NCI-H1092 (cell line): ENCODE data around the gene VMP1.
"Not testable (repeated sequence)": the region's sequence is repeated elsewhere in the genome, so short reads cannot be mapped to it uniquely, and the experiment has no call there.

ENCODE experiments used
- DNase-seq: peaks from one replicate; lab custom pipeline; 2025; lab: John Stamatoyannopoulos, UW

The VMP1 gene

GRCh38 chr17:59811209-59811608 lies 103.8 kb downstream of the VMP1 start:
- DNase-seq, result no peak

DNA sequence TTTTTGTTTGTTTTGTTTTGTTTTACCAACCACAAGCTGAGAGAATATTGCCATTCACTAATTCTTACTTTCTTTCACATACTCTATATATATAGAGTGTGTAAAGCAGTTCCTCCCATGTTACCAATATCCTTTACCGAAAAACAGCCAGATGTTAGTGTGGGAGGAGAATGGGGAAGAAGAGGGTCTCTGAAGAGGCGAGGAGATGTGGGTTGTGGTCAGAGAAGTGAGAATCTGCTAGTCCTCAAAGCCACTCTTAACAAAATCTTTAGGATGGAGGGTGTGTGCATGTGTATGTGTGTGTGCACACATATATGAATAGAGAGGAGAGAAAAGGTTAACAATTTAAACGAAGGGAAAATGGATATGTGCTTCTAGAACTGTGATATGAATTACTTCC lies 104.7 kb downstream of the VMP1 start:
- DNase-seq, result no peak

- DNase-seq, result no peak
Measured at GRCh38 chr17:59814276-59814675, 106.8 kb downstream of the VMP1 start.

DNA sequence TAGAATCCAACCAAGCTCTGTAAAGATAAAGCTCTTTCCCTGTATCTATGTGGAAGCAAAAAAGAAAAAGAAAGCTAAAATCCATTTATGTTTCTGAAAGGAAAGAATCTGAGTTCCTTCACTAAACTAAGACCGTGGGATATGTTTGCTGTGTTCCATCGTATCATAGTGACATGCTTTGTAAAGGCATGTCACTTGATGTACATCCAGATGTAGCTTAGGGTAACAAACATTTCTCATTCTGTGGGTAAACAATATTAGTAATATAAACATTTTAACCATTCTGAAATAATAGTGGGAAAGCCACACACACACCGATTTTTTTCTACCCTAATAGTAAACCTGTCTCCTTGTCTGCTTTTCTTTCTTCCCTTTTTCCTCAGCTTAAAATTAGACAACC lies 107.2 kb downstream of the VMP1 start:
- DNase-seq, result no peak

DNA sequence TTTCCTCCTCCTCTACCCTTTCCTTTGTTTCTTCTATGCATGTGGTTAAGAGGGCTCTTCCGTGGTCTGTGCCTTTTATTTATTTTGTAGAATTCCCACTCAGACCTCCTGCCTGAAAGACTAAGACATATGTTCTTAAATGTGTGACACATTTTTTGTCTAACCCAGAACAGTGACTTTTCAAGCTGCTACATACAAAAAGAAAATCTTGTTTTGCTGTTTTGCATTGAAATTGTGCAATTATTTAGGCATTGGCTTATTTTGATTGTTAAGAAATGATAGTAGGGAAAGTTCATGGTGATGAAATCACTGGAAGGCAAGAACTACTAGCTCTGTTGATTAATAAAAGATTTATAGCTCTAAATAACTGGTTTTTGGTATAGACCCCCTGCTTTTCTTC lies 108.5 kb downstream of the VMP1 start:
- DNase-seq, result no peak

GRCh38 chr17:59825533-59826322 lies 118.3 kb downstream of the VMP1 start:
- no peak for DNase-seq

DNA sequence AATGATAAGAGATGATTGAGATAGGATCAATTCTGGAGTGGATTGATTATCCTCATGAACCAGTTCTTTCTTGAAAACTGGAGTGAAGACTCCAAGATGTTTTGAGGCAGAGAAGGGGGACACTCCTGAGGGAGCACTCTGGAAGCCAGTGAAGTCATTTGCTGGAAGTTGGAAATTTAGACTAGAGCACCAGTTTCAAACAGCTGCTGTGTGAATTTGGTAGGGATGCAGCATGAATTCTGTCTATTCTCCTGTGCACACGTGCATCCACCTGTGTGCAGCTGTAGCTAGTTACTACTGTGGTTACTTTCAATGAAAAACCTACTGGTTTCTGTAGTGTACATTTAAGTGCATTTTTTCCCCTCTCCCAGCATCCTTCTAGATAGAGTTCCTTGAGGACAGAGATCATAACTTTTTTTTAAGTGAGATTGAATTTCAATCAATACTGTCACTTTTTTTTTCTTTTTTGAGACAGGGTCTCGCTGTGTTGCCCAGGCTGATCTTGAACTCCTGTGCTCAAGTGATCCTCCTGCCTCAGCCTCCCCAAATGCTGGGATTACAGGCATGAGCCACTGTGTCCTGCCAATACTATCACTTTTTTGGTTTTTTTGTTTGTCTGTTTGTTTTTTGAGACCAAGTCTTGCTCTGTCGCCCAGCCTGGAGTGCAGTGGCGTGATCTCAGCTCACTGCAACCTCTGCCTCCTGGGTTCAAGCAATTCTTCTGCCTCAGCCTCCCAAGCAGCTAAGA lies 119.4 kb downstream of the VMP1 start:
- DNase-seq, result no peak

GRCh38 chr17:59827721-59828477 lies 120.4 kb downstream of the VMP1 start:
- DNase-seq, result no peak

DNA sequence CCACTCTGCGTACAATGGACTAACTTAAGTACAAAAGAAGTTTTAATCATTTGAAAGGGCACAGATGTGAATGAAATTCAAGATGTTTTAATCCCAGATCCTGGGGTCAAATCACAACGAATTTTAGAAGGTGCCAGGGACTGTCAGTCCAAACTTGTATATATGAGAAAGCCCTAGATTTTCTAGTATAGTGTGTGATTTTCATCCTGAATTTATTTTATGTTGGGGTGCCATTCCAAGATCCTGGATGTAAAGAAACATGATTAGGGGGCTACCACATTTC lies 121.0 kb downstream of the VMP1 start:
- no peak for DNase-seq

DNA sequence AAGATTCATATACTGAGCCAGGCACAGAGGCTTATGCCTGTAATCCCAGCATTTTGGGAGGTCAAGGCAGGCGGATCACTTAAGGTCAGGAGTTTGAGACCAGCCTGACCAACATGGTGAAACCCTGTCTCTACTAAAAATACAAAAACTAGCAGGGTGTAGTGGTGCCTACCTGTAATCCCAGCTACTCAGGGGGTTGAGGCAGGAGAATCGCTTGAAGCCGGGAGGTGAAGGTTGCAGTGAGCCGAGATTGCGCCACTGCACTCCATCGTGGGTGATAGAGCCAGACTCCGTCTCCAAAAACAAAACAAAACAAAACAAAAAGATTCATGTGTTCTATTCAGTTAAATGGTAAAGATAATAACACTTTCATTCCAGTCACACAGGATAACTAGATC lies 121.4 kb downstream of the VMP1 start:
- not testable (repeated sequence) for DNase-seq

DNA sequence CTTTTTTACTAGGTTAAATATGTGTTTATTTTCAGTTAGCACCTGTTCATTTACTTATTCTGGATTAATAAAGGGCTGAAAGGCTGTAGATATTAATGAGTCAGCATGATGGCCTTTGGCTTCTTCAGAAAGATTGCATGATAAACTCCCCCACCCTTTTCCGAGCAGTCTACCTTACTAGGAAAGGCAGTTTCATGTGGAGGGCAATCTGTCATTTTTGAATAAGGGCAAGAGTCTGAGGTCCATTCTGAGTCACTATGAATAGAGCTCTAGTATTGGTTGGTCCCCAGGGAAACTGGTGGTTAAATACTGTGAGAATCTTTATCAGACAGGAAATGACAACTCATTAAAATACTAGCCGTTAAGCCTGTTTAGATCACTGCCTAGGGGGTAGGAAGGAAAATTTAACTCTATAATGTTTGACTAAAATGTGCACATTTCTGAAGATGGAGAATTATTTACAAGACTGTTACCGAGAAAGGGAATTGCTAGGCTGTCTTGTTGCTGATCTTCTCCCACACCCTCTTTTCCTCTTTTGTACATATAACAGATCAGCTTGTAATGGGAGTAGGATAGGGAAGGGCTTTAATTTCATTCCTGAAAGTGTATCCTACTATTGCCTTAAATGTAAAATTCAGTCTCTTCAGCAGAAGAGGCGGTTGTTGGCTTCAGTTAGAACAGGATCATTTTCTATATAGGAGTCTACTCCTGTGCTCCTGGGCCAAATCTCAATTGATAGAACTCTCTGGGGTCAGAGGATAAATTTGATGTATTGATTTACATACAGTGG lies 122.0 kb downstream of the VMP1 start:
- DNase-seq, result peak; percentile 63

DNA sequence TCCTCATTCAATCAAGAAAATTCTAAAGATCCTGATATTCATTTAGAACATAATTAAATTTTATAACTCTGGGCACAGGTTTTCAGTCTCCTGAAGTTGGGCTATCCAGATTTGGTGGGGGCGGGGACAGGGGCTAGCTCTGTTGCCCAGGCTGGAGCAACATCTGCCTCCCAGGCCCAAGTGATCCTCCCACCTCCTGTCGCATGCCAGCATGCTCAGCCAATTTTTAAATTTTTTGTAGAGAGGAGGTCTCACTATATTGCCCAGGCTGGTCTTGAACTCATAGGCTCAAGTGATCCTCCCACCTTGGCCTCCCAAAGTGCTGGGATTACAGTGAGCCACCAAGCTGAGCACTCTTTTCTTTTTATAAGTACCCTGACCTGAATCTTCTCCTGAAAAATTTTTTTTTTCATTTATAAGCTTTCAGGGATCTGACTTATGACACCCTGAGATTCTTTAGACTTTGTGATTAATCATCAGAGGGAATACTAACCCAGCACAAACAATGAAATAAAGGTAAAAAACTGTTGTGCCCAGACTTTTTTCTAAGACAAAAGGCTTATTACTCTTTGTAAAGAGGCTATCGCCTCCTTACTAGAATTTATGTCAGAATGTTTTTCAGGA lies 122.7 kb downstream of the VMP1 start:
- no peak for DNase-seq

DNA sequence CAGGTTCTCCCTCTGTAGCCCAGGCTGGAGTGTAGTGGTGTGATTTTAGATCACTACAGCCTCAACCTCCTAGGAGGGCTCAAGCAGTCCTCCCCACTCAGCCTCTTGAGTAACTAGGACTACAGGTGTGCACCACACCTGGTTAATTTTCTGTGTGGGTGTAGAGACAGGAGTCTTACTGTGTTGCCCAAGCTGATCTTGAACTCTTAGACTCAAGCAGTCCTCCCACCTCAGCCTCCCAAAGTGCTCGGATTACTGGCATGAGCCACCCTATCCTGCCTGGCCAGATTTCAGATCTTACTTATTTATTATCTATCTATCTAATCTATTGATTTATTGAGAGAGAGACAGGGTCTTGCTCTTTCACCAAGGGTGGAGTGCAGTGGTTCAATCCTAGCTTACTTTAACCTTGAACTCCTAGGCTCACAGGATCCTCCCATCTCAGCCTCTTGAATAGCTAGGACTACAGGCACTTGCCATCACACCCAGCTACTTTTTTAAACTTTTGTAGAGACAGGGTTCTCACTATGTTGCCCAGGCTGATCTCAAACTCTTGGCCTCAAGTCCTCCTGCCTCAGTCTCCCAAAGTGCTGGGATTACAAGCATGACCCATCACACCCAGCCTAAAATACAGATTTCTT lies 123.5 kb downstream of the VMP1 start:
- DNase-seq, result no peak

DNA sequence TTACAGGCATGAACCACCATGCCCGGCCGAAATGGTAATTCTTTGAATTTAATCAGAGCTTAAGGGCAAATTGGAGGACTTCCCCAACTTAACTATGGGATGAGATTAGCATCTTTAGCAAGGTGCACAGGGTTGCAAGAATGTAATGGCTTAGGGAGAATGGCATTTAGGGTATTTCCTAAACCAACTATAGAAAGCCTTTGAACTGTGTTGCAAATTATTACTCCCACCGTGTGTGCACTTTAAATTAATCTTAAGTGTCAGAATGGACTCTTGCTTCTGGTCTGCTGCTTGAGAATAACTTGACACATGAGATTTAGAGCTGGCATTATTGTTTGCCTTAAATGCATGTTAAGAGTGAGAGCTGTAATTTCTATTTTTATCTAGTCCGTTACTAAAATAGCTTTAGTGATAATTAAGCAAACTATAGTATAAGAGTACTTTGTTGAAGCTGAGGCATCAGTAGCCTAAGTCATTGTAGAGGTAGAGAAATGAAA lies 125.5 kb downstream of the VMP1 start:
- no peak for DNase-seq

- DNase-seq, result no peak
Measured at GRCh38 chr17:59837308-59838051, 130.0 kb downstream of the VMP1 start.

DNA sequence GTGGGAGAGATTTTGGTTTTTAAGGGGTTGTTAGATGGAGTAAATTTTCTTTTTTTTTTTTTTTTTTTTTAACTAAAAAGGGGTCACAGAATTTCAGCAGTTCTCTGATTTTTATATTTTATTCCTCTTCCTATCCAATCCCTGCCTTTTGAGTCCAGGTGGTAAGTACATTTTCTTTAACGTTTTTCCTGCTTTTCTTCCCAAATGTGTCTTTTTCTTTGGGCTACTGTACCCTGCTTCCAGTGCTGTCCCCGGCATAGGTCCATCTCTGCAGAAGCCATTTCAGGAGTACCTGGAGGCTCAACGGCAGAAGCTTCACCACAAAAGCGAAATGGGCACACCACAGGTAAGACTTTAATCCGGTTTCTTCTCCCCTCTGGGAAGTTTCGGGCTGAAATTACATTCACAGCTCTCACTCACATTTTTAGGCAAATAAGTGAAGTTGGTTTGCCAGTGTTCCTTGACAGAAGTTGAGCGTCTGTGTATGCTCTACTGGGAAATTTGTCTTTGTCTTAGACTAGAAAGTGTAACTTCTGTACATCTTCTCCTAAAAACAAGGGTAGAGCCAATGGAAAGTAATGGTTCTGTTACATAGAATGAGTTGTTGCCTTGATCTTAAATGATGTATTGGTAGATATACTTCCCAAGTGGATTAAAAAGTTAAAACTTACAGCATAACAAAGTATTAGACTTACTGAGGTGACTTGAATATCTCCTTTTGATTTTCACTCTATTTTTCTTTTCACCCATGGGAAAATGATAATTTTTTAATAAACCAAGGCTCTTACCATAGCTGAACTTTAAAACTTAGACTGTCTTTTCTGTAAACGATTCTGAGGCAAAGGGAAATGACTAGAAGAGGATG lies 130.8 kb downstream of the VMP1 start:
- DNase-seq, result no peak

DNA sequence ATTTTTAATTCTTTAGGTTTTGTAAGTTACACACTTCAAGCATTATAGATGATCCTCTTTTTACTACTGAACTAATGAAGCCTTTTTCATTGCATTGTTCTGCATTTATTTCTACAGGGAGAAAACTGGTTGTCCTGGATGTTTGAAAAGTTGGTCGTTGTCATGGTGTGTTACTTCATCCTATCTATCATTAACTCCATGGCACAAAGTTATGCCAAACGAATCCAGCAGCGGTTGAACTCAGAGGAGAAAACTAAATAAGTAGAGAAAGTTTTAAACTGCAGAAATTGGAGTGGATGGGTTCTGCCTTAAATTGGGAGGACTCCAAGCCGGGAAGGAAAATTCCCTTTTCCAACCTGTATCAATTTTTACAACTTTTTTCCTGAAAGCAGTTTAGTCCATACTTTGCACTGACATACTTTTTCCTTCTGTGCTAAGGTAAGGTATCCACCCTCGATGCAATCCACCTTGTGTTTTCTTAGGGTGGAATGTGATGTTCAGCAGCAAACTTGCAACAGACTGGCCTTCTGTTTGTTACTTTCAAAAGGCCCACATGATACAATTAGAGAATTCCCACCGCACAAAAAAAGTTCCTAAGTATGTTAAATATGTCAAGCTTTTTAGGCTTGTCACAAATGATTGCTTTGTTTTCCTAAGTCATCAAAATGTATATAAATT lies 132.3 kb downstream of the VMP1 start:
- no peak for DNase-seq

GRCh38 chr17:59840329-59841090 lies 133.1 kb downstream of the VMP1 start:
- no peak for DNase-seq
